Parathyroid adenoma (tissue), 2 donors: ENCODE results near the gene TGOLN2.

Experiments
- H2AFZ ChIP-seq: fragments of 300-600 bp; sonication (generic); one replicate; pipeline ENCODE4 v1.7.0; 2017; ENCODE audit warnings: antibody characterized with exemption, mild to moderate bottlenecking
- H3K27ac ChIP-seq: fragments of 300-600 bp; sonication (generic); one replicate; pipeline ENCODE4 v1.7.0; 2017
- H3K27me3 ChIP-seq: fragments of 300-600 bp; sonication (generic); one replicate; pipeline ENCODE4 v1.7.0; 2017; ENCODE audit warnings: low read length; ENCODE audit not compliant: control insufficient read depth, insufficient read depth
- H3K36me3 ChIP-seq: fragments of 300-600 bp; sonication (generic); one replicate; pipeline ENCODE4 v1.7.0; 2017; ENCODE audit warnings: low read length; ENCODE audit not compliant: control insufficient read depth, insufficient read depth
- H3K4me1 ChIP-seq: fragments of 300-600 bp; sonication (generic); one replicate; pipeline ENCODE4 v1.7.0; 2017; ENCODE audit warnings: control low read depth
- H3K4me2 ChIP-seq: fragments of 300-600 bp; sonication (generic); one replicate; pipeline ENCODE4 v1.7.0; 2017; ENCODE audit warnings: low read length
- H3K4me3 ChIP-seq: fragments of 300-600 bp; sonication (generic); one replicate; pipeline ENCODE4 v1.7.0; 2017; ENCODE audit warnings: low read depth, low read length
- H3K79me2 ChIP-seq: fragments of 300-600 bp; sonication (generic); one replicate; pipeline ENCODE4 v1.7.0; 2017; ENCODE audit warnings: control low read depth
- H3K9ac ChIP-seq: fragments of 300-600 bp; sonication (generic); one replicate; pipeline ENCODE4 v1.7.0; 2017; ENCODE audit warnings: mild to moderate bottlenecking
- H3K9me3 ChIP-seq: fragments of 300-600 bp; sonication (generic); one replicate; pipeline ENCODE4 v1.7.0; 2017; ENCODE audit warnings: low read length; ENCODE audit not compliant: control insufficient read depth
- CTCF ChIP-seq: fragments of 300-600 bp; sonication (generic); IDR thresholded peaks from one replicate; pipeline ENCODE4 v1.7.0; 2017; ENCODE audit warnings: antibody characterized with exemption, mild to moderate bottlenecking
- donor health status: primary hyperparathyroidism.

TGOLN2 gene

GRCh38 chr2:85288244-85288725, 39.5 kb downstream of the TGOLN2 start:
- H3K27me3 ChIP-seq, result no peaks in the 10 kb centered on the region
- TF ChIP-seq CTCF, result no peak
- no peak overlapping the region for H3K9ac ChIP-seq
- no peaks in the 10 kb centered on the region for H3K4me1 ChIP-seq
- no peaks in the 10 kb centered on the region for H3K36me3 ChIP-seq
- no peak overlapping the region for H2AFZ ChIP-seq
- H3K9me3 ChIP-seq, result no peaks in the 10 kb centered on the region
- no peak overlapping the region for H3K4me2 ChIP-seq
- no peaks in the 10 kb centered on the region for H3K79me2 ChIP-seq
- H3K4me3 ChIP-seq, result no peak overlapping the region
- no peak overlapping the region for H3K27ac ChIP-seq

GRCh38 chr2:85287721-85288120, 40.1 kb downstream of the TGOLN2 start:
- Histone ChIP-seq H3K4me2 (no peak overlapping the region), H3K27ac (no peak overlapping the region), H3K9ac (no peak overlapping the region), H3K79me2 (no peaks in the 10 kb centered on the region), H3K9me3 (no peaks in the 10 kb centered on the region), H3K4me1 (no peaks in the 10 kb centered on the region), H2AFZ (no peak overlapping the region), H3K36me3 (no peaks in the 10 kb centered on the region), H3K27me3 (no peaks in the 10 kb centered on the region), H3K4me3 (no peak overlapping the region)
- TF ChIP-seq CTCF, result no peak

- H3K27me3 ChIP-seq, result no peaks in the 10 kb centered on the region
- H3K4me3 ChIP-seq, result no peak overlapping the region
- H3K79me2 ChIP-seq, result no peaks in the 10 kb centered on the region
- no peaks in the 10 kb centered on the region for H3K4me1 ChIP-seq
- H3K36me3 ChIP-seq, result no peaks in the 10 kb centered on the region
- H3K27ac ChIP-seq, result no peak overlapping the region
- H2AFZ ChIP-seq, result no peak overlapping the region
- TF ChIP-seq CTCF, result no peak
- H3K9me3 ChIP-seq, result no peaks in the 10 kb centered on the region
- H3K9ac ChIP-seq, result no peak overlapping the region
- H3K4me2 ChIP-seq, result no peak overlapping the region
Observed at GRCh38 chr2:85286918-85287317, 40.9 kb downstream of the TGOLN2 start.

DNA sequence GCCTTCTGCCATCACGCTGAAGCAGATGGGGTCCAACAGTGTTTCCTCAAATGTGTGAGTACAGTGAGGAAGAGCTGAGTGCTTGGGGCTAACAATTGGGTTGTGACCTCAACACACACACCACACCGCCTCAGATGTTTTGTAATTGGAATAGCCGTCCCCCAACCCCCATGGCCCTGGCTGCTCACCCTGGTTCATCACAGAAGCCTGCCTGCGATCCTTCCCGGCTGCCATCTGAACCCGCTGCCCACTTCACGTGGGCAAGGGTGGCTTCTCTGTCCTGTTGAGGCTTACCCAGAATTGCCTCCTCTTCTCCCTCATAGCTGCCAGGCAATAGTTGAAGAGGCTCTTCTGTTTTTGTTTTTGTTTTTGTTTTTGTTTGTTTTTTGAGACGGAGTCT, 44.1 kb downstream of the TGOLN2 start:
- Histone ChIP-seq H3K79me2 (peaks cover 2% of the 10 kb centered on the region), H3K4me2 (no peak overlapping the region), H3K4me1 (no peaks in the 10 kb centered on the region), H3K27me3 (no peaks in the 10 kb centered on the region), H3K9ac (no peak overlapping the region), H3K4me3 (no peak overlapping the region), H3K9me3 (no peaks in the 10 kb centered on the region), H2AFZ (no peak overlapping the region), H3K36me3 (no peaks in the 10 kb centered on the region), H3K27ac (no peak overlapping the region)
- no peak for TF ChIP-seq CTCF

GRCh38 chr2:85282914-85283313, 44.9 kb downstream of the TGOLN2 start:
- Histone ChIP-seq H3K9ac (no peak overlapping the region), H3K27me3 (no peaks in the 10 kb centered on the region), H3K4me3 (no peak overlapping the region), H3K36me3 (no peaks in the 10 kb centered on the region), H3K4me1 (no peaks in the 10 kb centered on the region), H3K27ac (no peak overlapping the region), H3K79me2 (peaks cover 2% of the 10 kb centered on the region), H3K4me2 (no peak overlapping the region), H2AFZ (no peak overlapping the region), H3K9me3 (no peaks in the 10 kb centered on the region)
- TF ChIP-seq CTCF, result no peak
